ENCODE results near the gene PRKN. TPM values are rescaled to one million over a fixed set of nuclear protein-coding genes. Genes with fewer than 3 reads are reported as not detected.

The PRKN gene
- total RNA-seq, 1 donor from 2014 or later: 0.93 TPM

DNA sequence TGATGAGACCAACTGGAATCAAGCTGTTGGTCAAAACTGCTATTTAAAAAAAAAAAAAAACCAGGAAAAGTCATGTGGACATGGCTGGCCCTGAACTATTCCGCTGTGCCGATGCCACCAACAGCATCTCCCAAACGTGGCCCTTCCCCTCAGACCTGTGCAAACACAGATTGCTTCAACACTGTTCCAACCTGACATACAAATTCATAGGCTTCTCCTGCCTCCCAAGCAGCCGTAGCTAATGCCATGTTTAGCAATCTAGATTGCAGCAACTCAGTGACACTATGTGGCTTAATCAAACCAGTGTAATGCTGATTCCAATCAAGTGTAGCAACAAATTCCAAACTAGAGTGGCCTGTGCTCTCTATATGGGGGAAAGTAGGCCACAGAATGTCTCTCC is 16.2 kb downstream of the PRKN start:
- DNase-seq (ENCODE audit: extremely low read depth, low read depth, low spot score): no peak

DNA sequence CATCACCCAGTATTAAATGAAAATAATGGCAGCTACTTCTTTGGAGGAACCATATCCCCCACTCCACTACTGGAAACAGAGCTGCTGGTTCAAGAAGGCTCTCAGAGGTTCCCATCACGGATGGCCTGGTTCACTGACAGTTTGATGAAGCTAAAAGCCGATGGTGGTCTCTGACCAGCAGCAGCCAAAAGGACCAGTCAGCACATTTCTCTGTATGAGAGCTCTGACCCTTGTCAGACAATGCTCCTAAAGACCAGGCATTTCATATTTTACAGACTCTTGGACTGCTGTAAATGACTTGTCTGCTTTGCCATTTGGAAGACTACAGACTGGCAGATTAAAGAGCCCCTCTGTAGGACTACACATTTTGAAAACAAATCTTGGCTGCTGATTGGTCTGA is 16.6 kb downstream of the PRKN start:
- DNase-seq (ENCODE audit: extremely low read depth, low read depth, low spot score): no peak

DNA sequence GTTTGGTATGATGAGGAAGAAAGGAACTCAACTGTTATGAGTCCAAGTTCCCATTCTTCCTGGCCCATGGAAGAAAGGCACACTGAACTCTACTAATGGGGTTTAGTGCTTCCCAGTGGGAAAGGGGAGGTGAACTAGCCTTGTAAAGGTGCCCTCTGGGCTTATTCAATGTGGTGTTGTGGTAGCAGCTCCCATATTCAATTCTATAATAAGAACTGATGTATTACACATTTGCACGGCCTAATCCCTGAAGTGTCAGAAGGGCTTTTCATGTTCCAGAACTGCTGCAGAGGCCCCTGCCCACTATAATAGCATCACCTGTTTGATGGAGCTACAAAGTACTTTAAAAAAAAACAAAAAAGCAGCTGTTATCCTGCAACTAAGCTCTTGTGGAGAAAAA is 17.1 kb downstream of the PRKN start:
- DNase-seq (ENCODE audit: extremely low read depth, low read depth, low spot score): no peak

DNA sequence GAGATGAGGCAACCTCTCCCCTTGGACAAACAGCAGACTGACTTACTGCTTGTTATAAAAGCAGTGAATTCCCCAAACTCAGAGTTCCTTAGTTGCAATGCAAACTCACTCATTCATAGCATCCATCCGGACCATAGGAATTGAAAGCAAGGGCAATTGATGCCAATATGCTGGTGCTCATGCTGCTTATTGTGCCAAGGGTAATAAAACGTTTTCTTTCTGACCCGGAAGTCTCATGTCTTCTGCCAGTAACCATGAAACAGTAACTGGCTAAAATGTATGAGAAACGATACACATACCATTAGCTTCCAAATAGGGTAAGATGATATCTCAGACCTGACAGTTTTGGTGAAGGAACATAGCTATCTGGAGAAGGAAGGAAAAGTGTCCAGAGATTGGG is 18.1 kb downstream of the PRKN start:
- no peak for DNase-seq (ENCODE audit: extremely low read depth, low read depth, low spot score)

DNA sequence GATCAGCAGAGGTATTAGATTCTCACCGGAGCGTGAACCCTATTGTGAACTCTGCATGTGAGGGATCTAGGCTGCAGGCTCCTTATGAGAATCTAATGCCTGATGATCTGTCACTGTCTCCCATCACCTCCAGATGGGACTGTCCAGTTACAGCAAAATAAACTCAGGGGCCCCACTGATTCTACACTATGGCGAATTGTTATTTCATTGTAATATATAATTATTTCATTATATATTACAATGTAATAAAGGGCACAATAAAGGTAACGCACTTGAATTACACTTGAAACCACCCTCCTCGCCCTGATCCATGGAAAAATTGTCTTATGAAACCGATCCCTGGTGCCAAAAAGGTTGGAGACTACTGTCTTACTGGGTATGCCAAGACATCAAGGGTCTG is 18.6 kb downstream of the PRKN start:
- no peak for DNase-seq (ENCODE audit: extremely low read depth, low read depth, low spot score)

DNA sequence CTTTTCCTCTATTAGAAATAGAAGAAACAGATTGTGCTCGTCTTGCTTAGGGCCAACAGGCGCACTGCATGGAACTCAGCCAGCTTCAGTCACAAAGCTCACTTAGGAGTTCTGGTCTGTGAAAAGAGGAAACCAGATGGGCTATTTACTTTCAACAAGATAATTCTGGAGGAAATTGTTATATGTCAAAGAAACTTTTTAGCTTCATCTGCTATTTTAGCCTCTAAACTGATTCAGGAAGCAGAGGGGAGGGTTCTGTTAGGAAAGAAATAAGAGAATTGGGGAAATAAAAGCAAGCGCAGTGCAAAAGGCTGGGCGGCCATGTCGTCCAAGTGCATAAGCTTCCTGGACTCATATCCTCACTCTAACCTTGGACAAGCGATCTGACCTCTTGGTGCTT is 21.3 kb downstream of the PRKN start:
- no peak for DNase-seq (ENCODE audit: extremely low read depth, low read depth, low spot score)

DNA sequence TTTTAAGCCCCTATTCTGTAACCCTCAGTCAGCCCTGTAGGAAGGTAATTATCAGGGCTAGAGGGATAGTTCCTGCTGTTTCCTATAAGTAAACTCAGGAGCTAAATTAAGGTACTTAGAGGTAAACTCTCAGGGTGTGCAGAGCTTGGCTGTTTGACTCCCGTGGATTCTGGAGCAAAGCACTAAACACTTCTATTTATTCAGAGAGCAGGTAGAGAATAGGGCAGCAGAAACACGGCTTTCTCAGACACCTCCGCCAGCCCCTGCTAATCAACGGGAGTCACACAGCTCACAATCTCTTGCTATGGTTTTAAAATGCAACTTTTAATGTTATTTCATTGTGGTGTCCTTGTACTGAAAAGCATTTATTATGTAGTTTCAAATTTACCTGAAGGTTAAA is 21.8 kb downstream of the PRKN start:
- DNase-seq (ENCODE audit: extremely low read depth, low read depth, low spot score): no peak

DNA sequence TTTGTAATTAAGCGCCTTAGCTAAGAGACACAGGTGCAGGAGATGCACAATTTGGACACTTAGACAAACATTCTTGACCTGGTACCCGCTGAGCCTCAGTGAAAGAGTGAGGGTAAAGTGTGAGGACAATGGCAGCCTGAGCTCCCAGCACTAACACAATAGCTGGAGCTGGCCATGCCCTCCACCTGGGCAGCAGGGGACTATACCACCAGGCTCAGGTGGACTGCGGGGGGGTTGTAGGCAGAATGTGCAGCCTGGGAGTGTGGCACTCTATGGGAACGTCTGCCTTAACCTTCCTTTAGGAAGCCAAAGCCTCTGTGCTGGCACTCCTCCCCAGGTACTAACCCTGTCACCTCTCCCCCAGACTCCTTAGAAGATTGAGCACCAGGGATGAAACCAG is 23.6 kb downstream of the PRKN start:
- no peak for DNase-seq (ENCODE audit: extremely low read depth, low read depth, low spot score)

DNA sequence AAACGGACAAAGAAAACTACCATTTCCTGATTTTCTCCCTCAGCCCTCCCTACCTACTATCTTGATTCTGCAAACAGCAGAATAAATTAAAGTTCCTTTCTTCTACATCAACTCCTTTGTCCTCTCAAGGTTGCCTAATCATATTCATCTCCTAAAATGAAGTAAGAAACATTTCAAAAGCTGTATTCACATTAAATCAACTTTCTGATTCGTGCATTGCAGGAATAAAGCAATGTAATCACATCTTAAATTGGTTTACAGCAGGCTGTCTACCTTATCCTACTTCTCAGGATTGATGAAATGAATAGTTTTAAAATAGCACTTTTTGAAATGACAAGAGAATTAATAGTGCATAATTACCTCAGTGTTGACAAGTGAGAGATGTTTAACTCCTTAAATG is 25.1 kb downstream of the PRKN start:
- no peak for DNase-seq (ENCODE audit: extremely low read depth, low read depth, low spot score)

DNA sequence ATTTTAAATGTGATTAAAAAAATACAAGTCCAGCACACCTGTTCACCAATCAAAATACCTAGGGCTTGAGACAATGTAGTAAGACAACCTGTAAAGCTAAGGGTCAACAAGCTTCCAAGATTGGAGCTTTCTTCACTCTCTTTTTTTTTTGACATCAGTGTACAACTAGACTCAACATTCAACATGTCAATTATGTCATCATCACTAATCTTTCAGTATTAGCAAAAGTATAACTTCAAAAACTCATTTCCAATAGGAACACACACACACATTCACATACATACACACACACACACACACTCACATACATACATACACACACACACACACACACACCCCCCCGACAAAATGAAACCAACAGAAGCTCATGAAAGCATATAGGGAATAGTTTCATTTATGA is 26.0 kb downstream of the PRKN start:
- no peak for DNase-seq (ENCODE audit: extremely low read depth, low read depth, low spot score)

DNA sequence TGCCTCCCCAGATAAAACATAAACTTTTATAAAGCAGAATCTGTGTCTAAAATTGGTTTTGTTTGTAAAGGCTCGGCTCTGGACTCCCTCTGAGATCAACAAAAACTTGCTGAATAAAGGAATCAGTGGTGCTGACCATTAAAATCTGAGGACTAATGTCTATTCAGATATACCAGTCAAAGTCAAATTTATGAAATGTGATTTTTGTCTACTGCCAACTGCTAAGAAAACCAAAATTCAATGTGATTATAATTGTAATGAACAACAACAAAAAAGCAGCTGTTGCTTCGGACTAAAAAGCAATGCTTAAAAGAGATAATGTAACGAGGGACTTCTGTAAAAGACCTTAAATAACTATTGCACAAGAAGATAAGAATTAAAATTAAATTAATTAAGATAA is 26.6 kb downstream of the PRKN start:
- no peak for DNase-seq (ENCODE audit: extremely low read depth, low read depth, low spot score)

DNA sequence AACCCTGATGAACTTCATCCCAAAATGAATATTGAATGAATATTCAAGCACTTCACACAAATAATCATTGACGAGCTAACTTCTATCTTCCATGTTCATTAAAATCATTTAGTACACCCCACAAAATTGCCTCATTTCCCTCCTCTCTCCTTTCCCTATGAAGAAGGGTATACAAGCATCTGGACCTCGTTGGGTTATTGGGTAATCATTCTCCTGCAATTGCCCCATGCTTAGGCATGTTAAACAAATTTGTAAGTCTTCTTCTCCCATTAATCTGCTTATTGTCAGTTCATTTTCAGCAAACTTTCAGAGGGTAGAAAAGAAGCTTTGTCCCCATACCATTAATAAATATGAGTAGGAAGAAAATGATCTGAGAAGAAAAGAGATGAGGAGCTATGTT is 27.6 kb downstream of the PRKN start:
- DNase-seq (ENCODE audit: extremely low read depth, low read depth, low spot score): no peak

DNA sequence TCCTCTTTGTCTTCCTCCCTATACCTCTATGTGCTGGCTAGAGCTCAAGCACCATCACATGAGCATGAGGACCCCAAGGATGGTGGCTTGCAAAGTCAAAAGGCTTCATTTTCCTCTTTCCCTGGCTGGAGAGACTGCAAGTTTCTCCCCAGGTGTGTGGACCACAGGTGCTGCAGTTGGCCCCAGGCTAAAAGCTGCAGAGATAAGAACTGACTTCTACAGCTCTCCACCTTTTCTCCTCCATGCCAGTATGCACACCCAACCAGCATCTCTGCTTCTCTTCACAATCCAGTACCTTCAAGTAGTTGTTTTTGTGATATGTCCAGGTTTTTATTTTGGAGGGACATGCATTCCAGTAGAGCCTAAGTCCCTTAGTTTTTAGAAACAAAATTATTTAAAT is 29.1 kb downstream of the PRKN start:
- DNase-seq (ENCODE audit: extremely low read depth, low read depth, low spot score): no peak

DNA sequence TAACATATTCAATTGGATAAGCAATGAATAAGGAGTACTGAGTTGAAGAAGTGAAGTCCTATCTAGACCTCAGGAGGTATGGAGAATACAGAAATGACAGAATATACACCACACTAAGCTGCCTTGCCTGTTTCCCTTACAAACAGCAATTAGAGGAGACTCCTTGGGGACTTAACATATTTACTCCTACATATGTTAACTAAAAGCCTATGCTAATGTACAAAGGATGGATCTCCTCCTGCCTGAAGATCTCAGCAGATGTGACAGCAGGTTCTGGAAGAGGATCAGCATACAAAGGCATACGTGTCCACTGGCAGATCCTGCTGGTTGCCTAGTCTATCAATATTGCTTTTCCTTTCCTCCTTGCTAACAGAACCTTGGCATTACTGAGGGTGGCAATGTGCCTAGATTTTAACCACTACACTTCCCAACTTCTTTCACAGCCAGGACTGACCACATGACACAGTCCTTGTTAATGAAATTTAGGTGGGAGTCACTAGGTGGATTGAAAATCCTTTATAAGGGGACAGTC is 29.6 kb downstream of the PRKN start:
- no peak for DNase-seq (ENCODE audit: extremely low read depth, low read depth, low spot score)

DNA sequence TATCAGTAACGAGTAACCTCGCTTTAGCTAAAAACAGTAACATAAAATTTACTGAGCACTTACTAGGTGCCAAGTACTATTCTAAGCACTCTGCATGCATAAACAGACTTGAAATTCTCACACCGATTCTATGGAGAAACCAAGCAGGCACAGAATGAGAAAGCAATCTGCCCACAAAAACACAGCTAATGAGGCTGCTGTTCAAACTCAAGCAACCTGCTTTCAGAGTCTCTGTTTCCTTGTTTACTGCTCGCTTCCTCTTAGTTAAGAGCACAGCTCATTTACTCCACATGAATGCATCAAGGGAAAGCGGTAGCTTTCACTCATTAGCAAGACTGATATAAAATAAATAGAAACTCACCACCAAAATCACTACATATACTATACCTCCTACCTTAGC is 37.4 kb downstream of the PRKN start:
- DNase-seq (ENCODE audit: extremely low read depth, low read depth, low spot score): no peak

DNA sequence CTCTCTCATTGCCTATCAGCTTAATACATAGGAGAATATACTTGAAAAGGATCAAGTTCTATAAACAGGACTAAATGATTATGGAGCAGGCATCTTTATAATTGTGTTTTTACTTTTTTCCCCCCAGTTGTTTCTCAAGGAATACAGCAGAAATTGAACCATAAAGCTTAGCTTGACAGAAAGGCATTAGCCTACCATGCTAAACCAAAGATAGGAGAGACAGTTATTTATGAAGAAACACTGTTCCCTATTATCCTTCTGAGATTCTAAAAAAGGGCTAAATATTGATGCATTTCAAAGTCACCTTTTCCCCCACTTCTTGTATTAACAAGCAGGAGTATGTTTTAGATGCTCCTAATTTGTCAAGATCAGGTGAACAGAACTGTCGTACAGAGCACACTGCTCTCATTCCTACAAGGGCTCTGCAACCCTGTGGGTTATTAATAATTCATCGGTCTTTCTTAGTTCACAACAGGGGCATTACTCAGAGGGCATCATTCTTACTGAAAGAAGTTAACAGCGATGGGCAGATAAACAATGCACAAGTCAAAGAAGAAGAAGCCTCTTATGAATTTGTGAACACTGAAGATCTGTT is 38.7 kb downstream of the PRKN start:
- no peak for DNase-seq (ENCODE audit: extremely low read depth, low read depth, low spot score)

DNA sequence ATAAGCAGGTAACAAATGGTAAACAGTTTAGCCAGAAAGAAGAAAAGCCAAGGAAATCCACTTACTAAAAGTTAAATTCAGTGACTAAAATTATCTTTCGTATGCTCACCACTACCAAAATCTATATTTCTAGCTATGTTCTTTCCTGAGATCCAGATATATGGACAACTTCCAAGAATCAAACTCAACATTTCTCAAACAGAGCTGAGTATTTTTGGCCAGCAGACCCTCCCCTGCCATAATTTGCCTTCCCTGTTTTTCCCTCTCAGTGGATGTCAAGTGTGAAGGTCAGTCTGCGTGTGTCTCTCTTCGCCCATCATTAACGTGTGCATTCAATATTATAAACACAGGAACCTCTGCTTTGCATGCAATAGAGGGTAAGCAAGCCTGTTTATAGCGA is 42.0 kb downstream of the PRKN start:
- no peak for DNase-seq (ENCODE audit: extremely low read depth, low read depth, low spot score)

DNA sequence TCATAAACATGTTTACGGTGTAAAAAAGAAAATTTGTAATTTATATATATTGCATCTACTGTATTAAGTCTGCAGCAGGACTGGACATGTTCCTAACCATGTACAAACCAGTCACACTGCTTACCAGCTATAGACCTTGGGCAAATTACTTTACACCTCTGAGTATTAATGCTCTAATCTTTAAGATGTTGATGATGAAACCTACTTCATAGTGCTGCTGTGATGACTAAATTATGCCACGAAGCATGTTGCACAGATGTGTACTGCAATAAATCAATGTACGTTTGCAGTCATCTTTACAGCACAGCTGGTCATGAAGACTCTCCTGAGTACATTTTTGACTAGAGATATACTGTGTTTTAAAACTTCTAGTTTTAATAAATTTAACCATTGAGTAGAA is 42.6 kb downstream of the PRKN start:
- DNase-seq (ENCODE audit: extremely low read depth, low read depth, low spot score): no peak

DNA sequence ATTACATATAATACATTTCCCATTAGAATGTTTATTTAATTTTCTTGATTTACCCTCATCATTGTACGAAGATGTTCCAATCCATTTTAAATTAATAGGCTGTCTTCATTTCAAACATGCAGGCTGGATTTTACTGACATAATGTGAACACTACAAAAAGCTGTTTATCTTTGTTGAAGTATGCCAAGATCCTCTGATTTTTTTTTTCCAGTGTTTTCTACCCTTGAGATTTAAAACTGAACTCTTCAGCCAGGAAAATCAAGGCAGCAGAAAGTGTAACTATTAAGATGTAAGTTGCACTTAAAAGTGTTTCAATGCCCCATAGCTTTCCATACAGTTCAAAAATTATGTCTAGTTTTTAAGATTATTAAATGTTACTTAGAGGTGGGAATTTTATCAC is 43.5 kb downstream of the PRKN start:
- DNase-seq (ENCODE audit: extremely low read depth, low read depth, low spot score): no peak

DNA sequence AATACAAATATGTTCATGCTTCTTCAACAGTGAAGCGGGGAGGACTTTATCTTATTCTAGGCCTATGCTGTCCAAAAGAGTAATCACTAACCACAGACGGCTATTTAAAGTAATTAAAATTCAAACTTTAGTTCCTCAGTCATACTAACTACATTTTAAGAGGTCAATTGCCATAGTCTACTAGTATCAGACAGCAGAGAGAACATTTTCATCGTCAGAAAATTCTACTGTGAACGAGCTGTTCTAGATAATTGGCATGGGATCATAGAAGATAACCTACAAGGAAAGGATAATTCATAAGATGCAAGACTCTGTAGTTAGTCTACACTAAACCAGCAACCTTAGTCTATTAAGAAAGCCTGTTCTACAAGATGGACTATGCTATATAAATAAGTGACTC is 44.4 kb downstream of the PRKN start:
- DNase-seq (ENCODE audit: extremely low read depth, low read depth, low spot score): no peak

DNA sequence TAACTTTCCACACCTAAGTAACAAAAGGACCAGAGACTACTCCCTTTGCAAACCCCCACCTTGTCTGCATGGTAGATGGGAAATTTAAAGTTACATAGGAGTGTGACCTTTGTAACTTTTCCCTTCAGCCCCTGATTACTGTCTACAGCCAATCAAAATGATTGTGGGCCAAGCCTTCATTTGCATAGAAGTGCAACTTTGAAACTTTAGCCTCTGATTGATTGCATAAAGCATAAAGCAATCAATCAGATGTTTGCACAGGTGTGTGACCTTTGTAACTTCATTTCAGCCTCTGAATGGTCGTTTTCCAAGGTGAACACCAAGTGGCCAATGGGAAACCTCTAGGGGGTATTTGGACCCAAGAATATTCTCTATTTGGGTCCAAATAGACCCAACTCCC is 46.1 kb downstream of the PRKN start:
- DNase-seq (ENCODE audit: extremely low read depth, low read depth, low spot score): no peak

DNA sequence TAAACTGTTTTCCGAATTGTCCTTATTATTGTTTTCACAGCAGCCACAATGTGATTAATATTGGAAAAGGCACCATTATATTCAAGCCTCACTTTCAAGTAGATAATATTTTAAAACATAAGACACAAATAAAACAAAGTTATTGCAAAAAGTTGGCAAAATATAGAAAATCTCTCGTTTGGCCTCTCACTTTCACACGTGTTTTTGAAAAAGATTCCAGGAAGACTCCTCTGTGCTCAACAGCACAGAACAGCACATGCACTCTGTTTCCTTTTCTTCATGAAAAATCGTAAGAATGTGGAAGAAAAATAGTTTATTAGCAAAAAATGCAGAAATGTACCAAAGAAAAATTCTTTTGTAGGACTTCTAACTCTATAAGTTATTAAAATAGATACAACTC is 46.7 kb downstream of the PRKN start:
- DNase-seq (ENCODE audit: extremely low read depth, low read depth, low spot score): no peak

DNA sequence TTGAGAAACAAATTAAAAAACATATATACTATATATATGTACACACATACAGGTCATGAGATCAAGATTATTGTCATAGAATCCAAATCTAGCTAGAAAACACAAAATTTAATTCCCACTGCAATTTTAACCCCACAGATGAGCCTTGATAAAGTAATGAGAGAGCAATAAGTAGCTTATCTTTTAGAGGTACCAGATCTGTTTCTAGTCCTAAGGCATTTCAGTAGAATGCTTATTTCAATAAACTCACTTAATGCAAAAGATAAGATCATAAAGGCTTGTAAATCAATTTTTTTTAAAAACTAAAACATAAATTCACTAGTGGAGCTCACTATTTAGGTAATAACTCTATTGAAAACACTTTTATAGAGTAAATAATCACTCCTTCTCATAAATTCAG is 47.2 kb downstream of the PRKN start:
- DNase-seq (ENCODE audit: extremely low read depth, low read depth, low spot score): no peak

Measured in glomerular endothelial cell (primary cell).